ENCODE measurements around the gene MYO6.

- TF ChIP-seq CTCF (optimal IDR thresholded peaks at IDR 0.05 in 1 of 3, IDR thresholded peaks at IDR 0.05 in 1 of 3, conservative IDR thresholded peaks at IDR 0.05 in 1 of 3; ENCODE audit: extremely low read depth in 1 of 3, insufficient read depth in 2 of 3, low read length in 3 of 3) (no peak), EZH2 (IDR thresholded peaks at IDR 0.05; ENCODE audit: low read length) (no peak)
Measured at GRCh38 chr6:75766387-75766786, 17.3 kb downstream of the MYO6 start.
